ENCODE results near the gene SLC5A10.
"Not testable (repeated sequence)": the region's sequence is repeated elsewhere in the genome, so short reads cannot be mapped to it uniquely, and the experiment has no call there.

The SLC5A10 gene

DNA sequence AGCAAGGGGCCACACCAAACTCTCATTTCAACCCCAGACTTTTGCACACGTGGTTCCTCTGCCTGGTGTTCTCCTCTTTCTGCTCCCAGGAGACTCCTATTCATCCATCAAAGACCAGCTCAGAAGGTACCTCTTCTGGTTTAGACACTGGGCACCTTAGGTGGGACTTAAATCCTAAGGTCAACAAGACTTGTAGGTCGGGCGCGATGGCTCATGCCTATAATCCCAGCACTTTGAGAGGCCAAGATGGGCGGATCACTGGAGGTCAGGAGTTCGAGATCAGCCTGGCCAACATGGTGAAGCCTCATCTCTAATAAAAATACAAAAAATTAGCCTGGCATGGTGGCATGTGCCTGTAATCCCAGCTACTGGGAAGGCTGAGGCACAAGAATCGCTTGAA, 95.5 kb downstream of the SLC5A10 start:
- not testable (repeated sequence) for DNase-seq

DNA sequence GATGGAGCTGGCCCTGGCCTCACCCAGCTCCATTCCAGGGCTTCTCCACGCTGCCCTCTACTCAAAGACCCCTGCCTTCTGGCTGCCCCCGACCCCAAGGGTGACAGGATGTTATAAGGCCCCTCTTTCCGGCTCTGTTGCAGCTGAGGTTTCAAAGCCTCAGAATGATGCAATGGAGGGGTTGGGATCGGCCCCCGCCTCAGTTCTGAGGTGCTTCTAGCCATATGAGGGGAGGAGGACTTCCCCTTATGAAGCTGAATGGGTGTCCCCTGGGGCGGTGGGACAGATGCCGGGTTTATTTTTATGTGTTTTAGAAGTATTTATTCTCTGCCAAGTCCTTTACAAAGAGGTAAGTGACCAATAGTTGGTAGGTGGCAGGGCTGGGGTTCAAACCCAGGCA, 96.9 kb downstream of the SLC5A10 start:
- DNase-seq, result not testable (repeated sequence)

DNA sequence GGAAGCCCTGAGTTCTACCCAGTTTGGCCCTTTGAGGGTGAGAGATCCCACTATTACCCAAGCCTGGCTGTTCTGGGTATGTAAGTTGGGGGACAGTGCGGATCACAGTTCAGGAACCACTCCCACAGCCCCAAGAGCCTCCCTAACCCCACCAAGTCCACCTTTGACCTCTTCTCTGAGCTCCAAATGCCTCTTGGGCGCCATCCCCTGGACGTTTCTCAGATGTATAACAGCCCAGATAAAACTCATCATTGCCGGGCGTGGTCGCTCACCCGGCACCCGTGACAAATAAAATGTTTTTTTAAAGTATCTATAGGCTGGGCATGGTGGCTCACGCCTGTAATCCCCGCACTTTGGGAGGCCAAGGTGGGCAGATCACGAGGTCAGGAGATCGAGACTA, 103.5 kb downstream of the SLC5A10 start:
- not testable (repeated sequence) for DNase-seq

DNA sequence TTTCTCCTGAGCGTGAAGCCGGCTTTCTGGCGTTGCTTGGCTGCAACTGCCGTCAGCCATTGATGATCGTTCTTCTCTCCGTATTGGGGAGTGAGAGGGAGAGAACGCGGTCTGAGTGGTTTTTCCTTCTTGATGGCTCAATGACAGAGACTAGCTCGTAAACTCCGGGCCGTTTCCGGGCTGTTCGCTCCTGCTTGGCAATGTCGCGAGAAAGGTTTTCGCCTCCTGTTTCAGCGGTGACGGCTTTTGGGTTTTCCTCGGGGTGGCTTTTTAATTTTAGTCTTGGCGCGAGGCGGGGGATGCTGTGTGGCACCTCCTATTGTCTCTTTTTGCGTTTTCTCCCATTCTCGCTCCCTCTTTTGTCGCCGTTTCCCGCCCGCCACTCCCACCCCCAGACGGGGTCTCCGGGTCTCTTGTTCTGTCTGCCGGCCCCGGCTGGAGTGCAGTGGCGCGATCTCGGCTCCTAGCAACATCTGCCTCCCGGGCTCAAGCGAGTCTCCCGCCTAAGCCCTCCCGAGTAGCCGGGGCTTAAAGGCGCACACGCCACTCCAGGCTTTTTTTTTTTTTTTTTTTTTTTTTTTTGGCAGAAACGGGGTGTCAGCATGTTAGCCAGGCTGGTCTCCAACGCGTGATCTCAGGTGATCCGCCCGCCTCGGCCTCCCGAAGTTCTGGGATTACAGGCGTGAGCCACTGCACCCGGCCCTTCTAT, 110.2 kb downstream of the SLC5A10 start:
- DNase-seq, result not testable (repeated sequence)

DNA sequence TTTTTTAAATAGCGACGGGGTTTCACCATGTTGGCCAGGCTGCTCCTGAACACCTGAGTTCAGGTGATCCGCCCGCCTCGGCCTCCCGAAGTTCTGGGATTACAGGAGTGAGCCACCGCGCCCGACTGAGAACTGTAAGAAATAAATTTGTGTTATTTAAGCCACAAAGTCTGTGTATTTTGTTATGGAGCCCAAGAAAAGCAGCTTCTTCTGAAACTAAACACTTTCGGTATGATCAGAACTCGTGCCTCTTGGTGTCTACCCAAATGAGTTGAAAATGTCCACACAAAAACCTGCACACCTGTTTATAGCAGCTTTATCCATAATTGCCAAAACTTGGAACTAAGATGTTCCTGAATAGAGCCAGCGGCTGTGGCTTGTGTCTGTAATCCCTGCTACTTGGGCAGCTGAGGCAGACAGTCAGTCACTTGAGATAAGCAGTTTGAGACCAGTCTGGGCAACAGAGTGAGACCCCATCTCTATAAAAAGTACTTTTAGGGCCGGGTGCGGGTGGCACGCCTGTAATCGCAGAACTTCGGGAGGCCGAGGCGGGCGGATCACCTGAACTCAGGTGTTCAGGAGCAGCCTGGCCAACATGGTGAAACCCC, 110.9 kb downstream of the SLC5A10 start:
- DNase-seq, result not testable (repeated sequence)

DNA sequence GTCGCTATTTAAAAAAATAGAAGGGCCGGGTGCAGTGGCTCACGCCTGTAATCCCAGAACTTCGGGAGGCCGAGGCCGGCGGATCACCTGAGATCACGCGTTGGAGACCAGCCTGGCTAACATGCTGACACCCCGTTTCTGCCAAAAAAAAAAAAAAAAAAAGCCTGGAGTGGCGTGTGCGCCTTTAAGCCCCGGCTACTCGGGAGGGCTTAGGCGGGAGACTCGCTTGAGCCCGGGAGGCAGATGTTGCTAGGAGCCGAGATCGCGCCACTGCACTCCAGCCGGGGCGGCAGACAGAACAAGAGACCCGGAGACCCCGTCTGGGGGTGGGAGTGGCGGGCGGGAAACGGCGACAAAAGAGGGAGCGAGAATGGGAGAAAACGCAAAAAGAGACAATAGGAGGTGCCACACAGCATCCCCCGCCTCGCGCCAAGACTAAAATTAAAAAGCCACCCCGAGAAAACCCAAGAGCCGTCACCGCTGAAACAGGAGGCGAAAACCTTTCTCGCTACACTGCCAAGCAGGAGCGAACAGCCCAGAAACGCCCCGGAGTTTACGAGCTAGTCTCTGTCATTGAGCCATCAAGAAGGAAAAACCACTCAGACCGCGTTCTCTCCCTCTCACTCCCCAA, 111.5 kb downstream of the SLC5A10 start:
- not testable (repeated sequence) for DNase-seq

DNA sequence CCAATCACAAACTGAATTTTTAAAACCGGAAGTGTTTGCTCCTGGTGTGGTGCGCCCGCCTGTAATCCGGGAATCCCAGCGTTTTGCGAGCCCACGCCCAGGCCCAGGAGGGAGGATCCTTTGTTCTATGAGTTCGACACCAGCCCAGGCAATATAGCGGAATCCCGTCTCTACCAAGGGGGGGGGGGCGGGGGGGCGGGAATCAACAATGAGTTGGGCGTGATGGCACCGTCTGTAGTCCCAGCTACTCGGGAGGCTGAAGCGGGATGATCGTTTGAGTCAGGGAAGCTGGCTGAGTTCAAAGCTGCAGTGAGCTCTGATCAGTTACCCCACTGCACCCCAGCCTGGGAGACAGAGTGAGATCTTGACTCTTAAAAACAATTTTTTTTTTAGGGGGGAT, 112.4 kb downstream of the SLC5A10 start:
- DNase-seq, result not testable (repeated sequence)

DNA sequence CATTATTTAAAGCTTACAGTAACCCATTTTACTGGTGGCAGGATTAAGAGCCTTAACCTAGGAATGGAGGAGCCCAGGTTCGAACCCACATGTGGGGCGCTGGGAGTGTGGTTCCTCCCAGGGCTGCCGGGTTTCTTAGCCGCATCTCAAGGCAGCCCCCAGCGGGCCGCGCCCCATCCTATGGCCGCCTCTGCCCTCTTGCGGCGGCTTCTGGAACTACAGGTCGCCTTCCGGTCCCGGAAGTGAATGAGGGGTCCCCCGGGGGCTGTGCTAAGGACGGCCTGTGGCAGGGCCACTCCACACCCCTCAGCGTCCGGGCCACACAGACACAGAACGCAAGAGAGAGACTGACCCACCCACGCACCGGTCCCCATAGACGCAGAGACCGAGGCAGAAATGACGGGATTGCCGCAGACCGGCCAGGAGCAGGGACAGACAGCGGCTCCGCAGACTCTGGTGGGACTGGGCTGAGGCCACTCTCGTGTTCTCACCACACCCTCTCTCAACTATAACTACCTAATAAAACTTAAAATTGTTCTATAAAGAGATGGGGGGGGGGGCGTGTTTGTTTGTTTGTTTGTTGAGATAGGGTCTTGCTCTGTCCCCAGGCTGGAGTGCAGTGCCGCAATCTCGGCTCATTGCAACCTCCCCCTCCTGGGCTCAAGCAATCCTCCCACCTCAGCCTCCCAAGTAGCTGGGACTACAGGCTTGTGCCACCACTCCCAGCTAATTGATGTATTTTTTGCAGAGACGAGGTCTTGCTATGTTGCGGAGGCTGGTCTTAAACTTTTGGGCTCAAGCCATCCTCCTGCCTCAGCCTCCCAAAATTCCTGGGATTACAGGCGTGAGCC, 118.6 kb downstream of the SLC5A10 start:
- DNase-seq, result not testable (repeated sequence)

Measured in GF-D8 (cell line).